GM19468 (cell line): ENCODE measurements around the gene AGBL4.

ENCODE experiments used
- ATAC-seq: cut with Tn5 transposase; IDR thresholded peaks from one replicate; pipeline ENCODE4 v1.9.1; 2021; ENCODE audit warnings: mild to moderate bottlenecking, moderate library complexity, moderate number of reproducible peaks; ENCODE audit not compliant: unreplicated experiment; ENCODE audit errors: extremely low read depth

The AGBL4 gene

GRCh38 chr1:48924099-48924498 is 1099.7 kb downstream of the AGBL4 start:
- ATAC-seq = no peak

GRCh38 chr1:48923116-48923515 is 1100.6 kb downstream of the AGBL4 start:
- ATAC-seq = no peak

GRCh38 chr1:48920851-48921250 is 1102.9 kb downstream of the AGBL4 start:
- ATAC-seq = no peak

- no peak for ATAC-seq
These were observed 1105.7 kb downstream of the AGBL4 start for GRCh38 chr1:48917901-48918603.

GRCh38 chr1:48917070-48917454 is 1106.7 kb downstream of the AGBL4 start:
- ATAC-seq = no peak

GRCh38 chr1:48916130-48917069 is 1107.4 kb downstream of the AGBL4 start:
- ATAC-seq = no peak

- no peak for ATAC-seq
These were observed 1115.1 kb downstream of the AGBL4 start for GRCh38 chr1:48908606-48909005.

GRCh38 chr1:48906729-48907128 is 1117.0 kb downstream of the AGBL4 start:
- ATAC-seq = no peak

GRCh38 chr1:48906164-48906563 is 1117.6 kb downstream of the AGBL4 start:
- no peak for ATAC-seq

GRCh38 chr1:48903291-48903690 is 1120.5 kb downstream of the AGBL4 start:
- ATAC-seq = no peak

- no peak for ATAC-seq
These were observed 1124.9 kb downstream of the AGBL4 start for GRCh38 chr1:48898894-48899293.

GRCh38 chr1:48889615-48890014 is 1134.1 kb downstream of the AGBL4 start:
- ATAC-seq = no peak

GRCh38 chr1:48889082-48889481 is 1134.7 kb downstream of the AGBL4 start:
- ATAC-seq = no peak

GRCh38 chr1:48887796-48888195 is 1136.0 kb downstream of the AGBL4 start:
- ATAC-seq = no peak

- ATAC-seq = no peak
These were observed 1141.7 kb downstream of the AGBL4 start for GRCh38 chr1:48882020-48882419.

GRCh38 chr1:48878191-48878940 is 1145.4 kb downstream of the AGBL4 start:
- no peak for ATAC-seq

- no peak for ATAC-seq
These were observed 1147.4 kb downstream of the AGBL4 start for GRCh38 chr1:48876330-48876785.

- no peak for ATAC-seq
These were observed 1148.0 kb downstream of the AGBL4 start for GRCh38 chr1:48875552-48876329.

GRCh38 chr1:48873944-48874343 is 1149.8 kb downstream of the AGBL4 start:
- no peak for ATAC-seq

- ATAC-seq = no peak
These were observed 1153.2 kb downstream of the AGBL4 start for GRCh38 chr1:48870596-48870995.
